K562 (cell line): ENCODE data around the gene KCTD15. TPM values are rescaled to one million over a fixed set of nuclear protein-coding genes. Genes with fewer than 3 reads are reported as not detected.

ENCODE experiments used
- BRD4 ChIP-seq: fragments of 200-600 bp; sonication (generic); IDR thresholded peaks from 2 replicates; pipeline ENCODE4 v1.6.1; 2017; ENCODE audit warnings: inconsistent platforms
- BRF1 ChIP-seq: IDR thresholded peaks from 3 replicates; pipeline ENCODE4 v1.6.1; 2011; ENCODE audit warnings: borderline replicate concordance, mild to moderate bottlenecking; ENCODE audit not compliant: insufficient read length; ENCODE audit errors: extremely low read depth
- CBFB ChIP-seq: sonication (generic); formaldehyde crosslinking; IDR thresholded peaks from 2 replicates; pipeline ENCODE4 v1.4.0; 2020; ENCODE audit warnings: mild to moderate bottlenecking, missing genetic modification reagents
- CTBP1 ChIP-seq: fragments of 450-650 bp; IDR thresholded peaks from 2 replicates; pipeline ENCODE4 v1.6.1; 2016; ENCODE audit warnings: borderline replicate concordance
- CXXC5 ChIP-seq: fragments of 250-450 bp; sonication (Bioruptor Pico); IDR thresholded peaks from 2 replicates; pipeline ENCODE4 v1.8.0; 2022; ENCODE audit warnings: inconsistent platforms, mild to moderate bottlenecking, moderate library complexity
- EZH2 ChIP-seq: IDR thresholded peaks from 2 replicates; pipeline ENCODE4 v1.6.1; 2012; ENCODE audit warnings: low read depth, mild to moderate bottlenecking, inconsistent platforms, low read length, borderline replicate concordance
- GTF2A2 ChIP-seq: IDR thresholded peaks from 2 replicates; pipeline ENCODE4 v1.6.1; 2016; ENCODE audit warnings: mild to moderate bottlenecking, missing genetic modification characterization, missing compliant biosample characterization
- KDM5B ChIP-seq: fragments of 200-600 bp; sonication (generic); IDR thresholded peaks from 2 replicates; pipeline ENCODE4 v1.6.1; 2012; ENCODE audit warnings: low read depth, mild to moderate bottlenecking, moderate library complexity, low read length, control low read depth, inconsistent platforms; ENCODE audit not compliant: insufficient replicate concordance
- L3MBTL2 ChIP-seq: fragments of 450-650 bp; IDR thresholded peaks from 2 replicates; pipeline ENCODE4 v1.6.1; 2016; ENCODE audit warnings: mild to moderate bottlenecking, moderate library complexity
- SMARCE1 ChIP-seq: fragments of 450-650 bp; IDR thresholded peaks from 2 replicates; pipeline ENCODE4 v1.7.1; 2016; ENCODE audit warnings: mild to moderate bottlenecking
- STAT5A ChIP-seq: IDR thresholded peaks from 2 replicates; pipeline ENCODE4 v1.6.1; 2012; ENCODE audit warnings: low read length, inconsistent platforms, borderline replicate concordance
- ZNF124 ChIP-seq: sonication (generic); formaldehyde crosslinking; IDR thresholded peaks from 2 replicates; pipeline ENCODE4 v1.8.1; 2022; ENCODE audit warnings: missing genetic modification reagents
- ZNF143 ChIP-seq: sonication (generic); formaldehyde crosslinking; IDR thresholded peaks from 2 replicates; pipeline ENCODE4 v1.9.0; 2022; ENCODE audit warnings: mild to moderate bottlenecking, missing genetic modification reagents
- ZNF212 ChIP-seq: fragments of 450-650 bp; formaldehyde crosslinking; IDR thresholded peaks from 2 replicates; pipeline ENCODE4 v1.4.0; 2020; ENCODE audit warnings: mild to moderate bottlenecking
- ZNF217 ChIP-seq: sonication (generic); formaldehyde crosslinking; IDR thresholded peaks from 2 replicates; pipeline ENCODE4 v1.8.0; 2022; ENCODE audit warnings: mild to moderate bottlenecking, missing genetic modification reagents
- ZNF3 ChIP-seq: fragments of 250-450 bp; sonication (Bioruptor Pico); IDR thresholded peaks from 2 replicates; pipeline ENCODE4 v1.5.0; 2021; ENCODE audit warnings: mild to moderate bottlenecking, moderate library complexity
- ZNF507 ChIP-seq: conservative IDR thresholded peaks from 2 replicates; pipeline ENCODE4 v1.6.1; 2017; ENCODE audit warnings: missing genetic modification characterization, missing compliant biosample characterization
- ZNF830 ChIP-seq: fragments of 250-450 bp; sonication (Bioruptor Pico); IDR thresholded peaks from 2 replicates; pipeline ENCODE4 v1.5.0; 2021; ENCODE audit warnings: mild to moderate bottlenecking
- polyA plus RNA-seq, 8 experiments: library from polyadenylated mRNA; depleted of rRNA in 4 of 8; stranded (reverse) in 5 of 8; unstranded in 3 of 8; fragments of >200 nt; fragmentation: Nextera tagmentation in 2 of 8; fragmentation: Illumina TruSeq in 1 of 8; extraction: Ambion mirVana in 2 of 8; extraction: Trizol in 1 of 8; gene quantifications; 2 replicates each; pipeline versions ENCODE4 v1.2.1 to v1.2.3, GENCODE V29; 2011 to 2014; ENCODE audit warnings: inconsistent platforms in 1 of 8, missing spikeins in 1 of 8
- total RNA-seq, 7 experiments: library from RNA; depleted of rRNA in 6 of 7; stranded (reverse); fragments of >200 nt in 6 of 7; fragmentation: Illumina TruSeq in 2 of 7; extraction: Trizol in 2 of 7; gene quantifications; 2 replicates each; pipeline versions ENCODE4 v1.2.1 to v1.2.3, GENCODE V29; 2011 to 2021; ENCODE audit warnings: low replicate concordance in 1 of 7
- TF ChIP-seq, protein P1 (sequence below), 3 experiments: IDR thresholded peaks in 2 of 3; conservative IDR thresholded peaks in 1 of 3; 2 replicates each; pipeline ENCODE4 v1.5.1; 2011 to 2012; ENCODE audit warnings: low read length in 3 of 3, mild to moderate bottlenecking in 3 of 3, control low read depth in 2 of 3, improper control_type of control experiment in 1 of 3, inconsistent platforms in 1 of 3, low read depth in 1 of 3, mixed read lengths in 1 of 3, moderate library complexity in 1 of 3; ENCODE audit not compliant: insufficient read depth in 2 of 3
- TF ChIP-seq, protein P2 (sequence below): fragments of 250-450 bp; sonication (Bioruptor Pico); IDR thresholded peaks from 2 replicates; pipeline ENCODE4 v1.8.0; 2022; ENCODE audit warnings: inconsistent platforms
- TF ChIP-seq, protein P3 (sequence below), 2 experiments: fragments of 200-800 bp in 1 of 2; sonication (Bioruptor generic) in 1 of 2; sonication (generic) in 1 of 2; formaldehyde crosslinking in 1 of 2; IDR thresholded peaks in 1 of 2; conservative IDR thresholded peaks in 1 of 2; 2 replicates each; pipeline versions ENCODE4 v1.5.0 to v1.6.1; 2016 to 2020; ENCODE audit warnings: missing compliant biosample characterization in 1 of 2, missing genetic modification characterization in 1 of 2, missing genetic modification reagents in 1 of 2
- TF ChIP-seq, protein P4 (sequence below): sonication (generic); formaldehyde crosslinking; IDR thresholded peaks from 2 replicates; pipeline ENCODE4 v1.8.0; 2023; ENCODE audit warnings: mild to moderate bottlenecking, missing genetic modification reagents

Gene KCTD15
- total and polyA plus RNA-seq, 9 of the 15 experiments (the other 6 are each of a cell fraction or from before 2014, with no cell fraction given) = 1.7 to 49.0 (median 11.8) TPM

DNA sequence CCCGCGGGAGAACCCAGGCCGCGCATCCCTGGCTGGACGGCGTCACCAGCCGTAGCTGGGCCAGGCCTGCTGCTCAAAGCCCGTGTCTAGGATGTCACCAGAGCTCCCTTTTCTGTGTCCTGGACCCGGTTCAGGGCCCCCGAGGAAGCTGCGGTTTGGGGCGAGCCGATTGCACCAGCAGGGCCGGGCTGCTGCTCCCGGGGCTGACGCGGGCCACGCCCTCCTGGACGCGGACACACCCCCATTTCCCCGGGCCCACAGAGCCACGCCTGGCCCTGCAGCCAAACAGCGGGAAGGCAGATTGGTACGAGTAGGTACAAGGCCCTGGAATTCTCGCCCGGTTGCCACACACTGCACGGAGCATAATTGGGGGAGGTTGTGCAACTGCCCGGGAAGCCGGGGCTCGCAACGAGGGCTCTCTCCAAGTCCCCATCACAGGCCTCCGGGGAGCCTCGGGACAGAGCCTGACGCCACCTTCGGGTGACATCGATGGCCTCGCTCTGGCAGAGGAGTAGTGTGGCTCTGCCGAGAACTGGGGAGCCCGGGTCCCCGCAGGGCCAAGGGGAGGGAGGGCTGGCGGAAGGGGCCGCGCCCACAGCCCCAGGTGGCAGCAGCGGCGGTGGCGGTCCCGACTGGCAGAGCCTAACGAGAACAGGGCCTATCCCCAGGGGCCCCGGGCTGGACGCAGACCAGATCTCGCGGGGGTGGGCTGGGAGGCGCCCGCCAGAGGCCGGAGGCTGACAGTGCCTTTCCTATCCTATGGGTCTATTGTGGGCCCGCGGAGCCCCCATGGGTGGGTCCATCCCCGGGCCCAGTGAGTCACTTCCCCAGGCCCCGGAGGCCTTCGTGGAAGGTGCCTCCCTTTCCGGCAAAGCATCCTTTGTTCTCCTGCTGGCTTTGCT, 23.5 kb downstream of the KCTD15 start (continued):
- TF ChIP-seq ZNF124 (CRISPR knock-in tag) (no peak), EZH2 (no peak), ZNF507 (no peak), SMARCE1 (no peak), ZNF143 (no peak), ZNF217 (CRISPR knock-in tag) (no peak), CTBP1 (peak; percentile 63; the same call in 1 of the 2 replicates), ZNF3 (CRISPR knock-in tag) (no peak), BRD4 (no peak), ZNF830 (CRISPR knock-in tag) (no peak), STAT5A (no peak), BRF1 (no peak), L3MBTL2 (peak; percentile 86), CXXC5 (no peak), CBFB (CRISPR knock-in tag) (peak; percentile 81; the same call in 1 of the 2 replicates), ZNF212 (CRISPR knock-in tag) (no peak), KDM5B (no peak), GTF2A2 (tag) (no peak)
- TF ChIP-seq, protein P1, sequence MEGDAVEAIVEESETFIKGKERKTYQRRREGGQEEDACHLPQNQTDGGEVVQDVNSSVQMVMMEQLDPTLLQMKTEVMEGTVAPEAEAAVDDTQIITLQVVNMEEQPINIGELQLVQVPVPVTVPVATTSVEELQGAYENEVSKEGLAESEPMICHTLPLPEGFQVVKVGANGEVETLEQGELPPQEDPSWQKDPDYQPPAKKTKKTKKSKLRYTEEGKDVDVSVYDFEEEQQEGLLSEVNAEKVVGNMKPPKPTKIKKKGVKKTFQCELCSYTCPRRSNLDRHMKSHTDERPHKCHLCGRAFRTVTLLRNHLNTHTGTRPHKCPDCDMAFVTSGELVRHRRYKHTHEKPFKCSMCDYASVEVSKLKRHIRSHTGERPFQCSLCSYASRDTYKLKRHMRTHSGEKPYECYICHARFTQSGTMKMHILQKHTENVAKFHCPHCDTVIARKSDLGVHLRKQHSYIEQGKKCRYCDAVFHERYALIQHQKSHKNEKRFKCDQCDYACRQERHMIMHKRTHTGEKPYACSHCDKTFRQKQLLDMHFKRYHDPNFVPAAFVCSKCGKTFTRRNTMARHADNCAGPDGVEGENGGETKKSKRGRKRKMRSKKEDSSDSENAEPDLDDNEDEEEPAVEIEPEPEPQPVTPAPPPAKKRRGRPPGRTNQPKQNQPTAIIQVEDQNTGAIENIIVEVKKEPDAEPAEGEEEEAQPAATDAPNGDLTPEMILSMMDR (IDR thresholded peaks at IDR 0.05 in 2 of 3, conservative IDR thresholded peaks at IDR 0.05 in 1 of 3; ENCODE audit: insufficient read depth in 2 of 3, low read depth in 1 of 3, low read length in 3 of 3) = peak; percentile 13 to 20 (median 17); a peak in 1 of 6 replicates
- TF ChIP-seq, protein P2, sequence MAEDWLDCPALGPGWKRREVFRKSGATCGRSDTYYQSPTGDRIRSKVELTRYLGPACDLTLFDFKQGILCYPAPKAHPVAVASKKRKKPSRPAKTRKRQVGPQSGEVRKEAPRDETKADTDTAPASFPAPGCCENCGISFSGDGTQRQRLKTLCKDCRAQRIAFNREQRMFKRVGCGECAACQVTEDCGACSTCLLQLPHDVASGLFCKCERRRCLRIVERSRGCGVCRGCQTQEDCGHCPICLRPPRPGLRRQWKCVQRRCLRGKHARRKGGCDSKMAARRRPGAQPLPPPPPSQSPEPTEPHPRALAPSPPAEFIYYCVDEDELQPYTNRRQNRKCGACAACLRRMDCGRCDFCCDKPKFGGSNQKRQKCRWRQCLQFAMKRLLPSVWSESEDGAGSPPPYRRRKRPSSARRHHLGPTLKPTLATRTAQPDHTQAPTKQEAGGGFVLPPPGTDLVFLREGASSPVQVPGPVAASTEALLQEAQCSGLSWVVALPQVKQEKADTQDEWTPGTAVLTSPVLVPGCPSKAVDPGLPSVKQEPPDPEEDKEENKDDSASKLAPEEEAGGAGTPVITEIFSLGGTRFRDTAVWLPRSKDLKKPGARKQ (CRISPR knock-in tag) = no peak
- TF ChIP-seq, protein P3, sequence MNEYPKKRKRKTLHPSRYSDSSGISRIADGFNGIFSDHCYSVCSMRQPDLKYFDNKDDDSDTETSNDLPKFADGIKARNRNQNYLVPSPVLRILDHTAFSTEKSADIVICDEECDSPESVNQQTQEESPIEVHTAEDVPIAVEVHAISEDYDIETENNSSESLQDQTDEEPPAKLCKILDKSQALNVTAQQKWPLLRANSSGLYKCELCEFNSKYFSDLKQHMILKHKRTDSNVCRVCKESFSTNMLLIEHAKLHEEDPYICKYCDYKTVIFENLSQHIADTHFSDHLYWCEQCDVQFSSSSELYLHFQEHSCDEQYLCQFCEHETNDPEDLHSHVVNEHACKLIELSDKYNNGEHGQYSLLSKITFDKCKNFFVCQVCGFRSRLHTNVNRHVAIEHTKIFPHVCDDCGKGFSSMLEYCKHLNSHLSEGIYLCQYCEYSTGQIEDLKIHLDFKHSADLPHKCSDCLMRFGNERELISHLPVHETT (CRISPR knock-in tag; conservative IDR thresholded peaks at IDR 0.05 in 1 of 2, IDR thresholded peaks at IDR 0.05 in 1 of 2) = no peak
- TF ChIP-seq, protein P4, sequence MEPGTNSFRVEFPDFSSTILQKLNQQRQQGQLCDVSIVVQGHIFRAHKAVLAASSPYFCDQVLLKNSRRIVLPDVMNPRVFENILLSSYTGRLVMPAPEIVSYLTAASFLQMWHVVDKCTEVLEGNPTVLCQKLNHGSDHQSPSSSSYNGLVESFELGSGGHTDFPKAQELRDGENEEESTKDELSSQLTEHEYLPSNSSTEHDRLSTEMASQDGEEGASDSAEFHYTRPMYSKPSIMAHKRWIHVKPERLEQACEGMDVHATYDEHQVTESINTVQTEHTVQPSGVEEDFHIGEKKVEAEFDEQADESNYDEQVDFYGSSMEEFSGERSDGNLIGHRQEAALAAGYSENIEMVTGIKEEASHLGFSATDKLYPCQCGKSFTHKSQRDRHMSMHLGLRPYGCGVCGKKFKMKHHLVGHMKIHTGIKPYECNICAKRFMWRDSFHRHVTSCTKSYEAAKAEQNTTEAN (CRISPR knock-in tag) = no peak
